Mucosa of stomach (tissue), 1 donor: ENCODE data around the gene TTF1.
"Not testable (repeated sequence)": the region's sequence is repeated elsewhere in the genome, so short reads cannot be mapped to it uniquely, and the experiment has no call there.

Source experiments
- H3K27me3 ChIP-seq: one replicate; pipeline ENCODE4 v1.7.0; 2013; ENCODE audit warnings: mild to moderate bottlenecking, low read length; ENCODE audit not compliant: control insufficient read depth, insufficient read depth
- H3K36me3 ChIP-seq: one replicate; pipeline ENCODE4 v1.7.0; 2013; ENCODE audit warnings: low read length; ENCODE audit not compliant: control insufficient read depth, insufficient read depth
- H3K4me1 ChIP-seq: one replicate; pipeline ENCODE4 v1.7.0; 2013; ENCODE audit warnings: mild to moderate bottlenecking, low read length; ENCODE audit not compliant: control insufficient read depth, insufficient read depth
- H3K4me3 ChIP-seq: one replicate; pipeline ENCODE4 v1.7.0; 2013; ENCODE audit warnings: low read length
- H3K9ac ChIP-seq: one replicate; pipeline ENCODE4 v1.7.0; 2013; ENCODE audit warnings: mild to moderate bottlenecking, low read length, moderate library complexity
- H3K9me3 ChIP-seq: one replicate; pipeline ENCODE4 v1.7.0; 2013; ENCODE audit warnings: mild to moderate bottlenecking, low read length, moderate library complexity; ENCODE audit not compliant: control insufficient read depth
- donor health status: Pancreatic carcinoma.

TTF1 gene

GRCh38 chr9:132378416-132378815 lies 28.2 kb downstream of the TTF1 start:
- H3K27me3 ChIP-seq, H3K4me1 ChIP-seq, H3K9ac ChIP-seq, H3K4me3 ChIP-seq, H3K9me3 ChIP-seq: not testable (repeated sequence)
- H3K36me3 ChIP-seq: peaks cover 16% of the 10 kb centered on the region

- not testable (repeated sequence) for H3K4me3 ChIP-seq, H3K27me3 ChIP-seq, H3K4me1 ChIP-seq, H3K9ac ChIP-seq, H3K9me3 ChIP-seq
- peaks cover 16% of the 10 kb centered on the region for H3K36me3 ChIP-seq
Observed at GRCh38 chr9:132377769-132378168, 28.9 kb downstream of the TTF1 start.

- Histone ChIP-seq H3K9ac (no peak overlapping the region), H3K36me3 (peaks cover 7% of the 10 kb centered on the region), H3K4me1 (no peaks in the 10 kb centered on the region), H3K4me3 (no peak overlapping the region), H3K9me3 (no peaks in the 10 kb centered on the region), H3K27me3 (no peaks in the 10 kb centered on the region)
Observed at GRCh38 chr9:132372177-132373095, 34.2 kb downstream of the TTF1 start.

- no peaks in the 10 kb centered on the region for H3K27me3 ChIP-seq
- no peak overlapping the region for H3K4me3 ChIP-seq
- no peaks in the 10 kb centered on the region for H3K4me1 ChIP-seq
Observed at GRCh38 chr9:132370592-132370991, 36.0 kb downstream of the TTF1 start.

GRCh38 chr9:132369421-132369820 lies 37.2 kb downstream of the TTF1 start:
- H3K36me3 ChIP-seq: no peaks in the 10 kb centered on the region
- no peak overlapping the region for H3K9ac ChIP-seq
- H3K4me1 ChIP-seq: no peaks in the 10 kb centered on the region
- no peaks in the 10 kb centered on the region for H3K27me3 ChIP-seq
- no peak overlapping the region for H3K4me3 ChIP-seq
- no peaks in the 10 kb centered on the region for H3K9me3 ChIP-seq

More at GRCh38 chr9:132370592-132370991, 36.0 kb downstream of the TTF1 start:
- H3K9ac ChIP-seq: no peak overlapping the region
- H3K36me3 ChIP-seq: no peaks in the 10 kb centered on the region
- H3K9me3 ChIP-seq: no peaks in the 10 kb centered on the region

- Histone ChIP-seq H3K9me3 (no peaks in the 10 kb centered on the region), H3K4me3 (no peak overlapping the region), H3K4me1 (no peaks in the 10 kb centered on the region), H3K27me3 (no peaks in the 10 kb centered on the region), H3K9ac (no peak overlapping the region), H3K36me3 (no peaks in the 10 kb centered on the region)
Observed at GRCh38 chr9:132367613-132368313, 38.9 kb downstream of the TTF1 start.

- no peak overlapping the region for H3K9ac ChIP-seq
- no peaks in the 10 kb centered on the region for H3K9me3 ChIP-seq
- H3K36me3 ChIP-seq: no peaks in the 10 kb centered on the region
- H3K27me3 ChIP-seq: no peaks in the 10 kb centered on the region
- no peaks in the 10 kb centered on the region for H3K4me1 ChIP-seq
- no peak overlapping the region for H3K4me3 ChIP-seq
Observed at GRCh38 chr9:132366481-132366880, 40.2 kb downstream of the TTF1 start.

GRCh38 chr9:132365986-132366385 lies 40.7 kb downstream of the TTF1 start:
- no peak overlapping the region for H3K9ac ChIP-seq
- H3K4me3 ChIP-seq: no peak overlapping the region
- no peaks in the 10 kb centered on the region for H3K4me1 ChIP-seq
- no peaks in the 10 kb centered on the region for H3K36me3 ChIP-seq
- H3K9me3 ChIP-seq: no peaks in the 10 kb centered on the region
- H3K27me3 ChIP-seq: no peaks in the 10 kb centered on the region

GRCh38 chr9:132364068-132364467 lies 42.6 kb downstream of the TTF1 start:
- Histone ChIP-seq H3K9ac (no peak overlapping the region), H3K4me1 (no peaks in the 10 kb centered on the region), H3K4me3 (no peak overlapping the region)

GRCh38 chr9:132357764-132358163 lies 48.9 kb downstream of the TTF1 start:
- Histone ChIP-seq H3K4me1 (peaks cover 7% of the 10 kb centered on the region), H3K9me3 (no peaks in the 10 kb centered on the region), H3K4me3 (no peak overlapping the region), H3K9ac (no peak overlapping the region), H3K27me3 (no peaks in the 10 kb centered on the region), H3K36me3 (no peaks in the 10 kb centered on the region)

More at GRCh38 chr9:132364068-132364467, 42.6 kb downstream of the TTF1 start:
- H3K27me3 ChIP-seq: no peaks in the 10 kb centered on the region
- H3K9me3 ChIP-seq: no peaks in the 10 kb centered on the region
- no peaks in the 10 kb centered on the region for H3K36me3 ChIP-seq

GRCh38 chr9:132356324-132356924 lies 50.2 kb downstream of the TTF1 start:
- Histone ChIP-seq H3K27me3 (no peaks in the 10 kb centered on the region), H3K9ac (no peak overlapping the region), H3K9me3 (no peaks in the 10 kb centered on the region), H3K4me1 (peaks cover 14% of the 10 kb centered on the region), H3K4me3 (no peak overlapping the region), H3K36me3 (no peaks in the 10 kb centered on the region)
